ENCODE data around the gene TLR10. TPM values are rescaled to one million over a fixed set of nuclear protein-coding genes. Genes with fewer than 3 reads are reported as not detected.

TLR10 gene
- total and polyA plus RNA-seq, 2 experiments from 2014 or later: 0.14 TPM; not detected in 1

DNA sequence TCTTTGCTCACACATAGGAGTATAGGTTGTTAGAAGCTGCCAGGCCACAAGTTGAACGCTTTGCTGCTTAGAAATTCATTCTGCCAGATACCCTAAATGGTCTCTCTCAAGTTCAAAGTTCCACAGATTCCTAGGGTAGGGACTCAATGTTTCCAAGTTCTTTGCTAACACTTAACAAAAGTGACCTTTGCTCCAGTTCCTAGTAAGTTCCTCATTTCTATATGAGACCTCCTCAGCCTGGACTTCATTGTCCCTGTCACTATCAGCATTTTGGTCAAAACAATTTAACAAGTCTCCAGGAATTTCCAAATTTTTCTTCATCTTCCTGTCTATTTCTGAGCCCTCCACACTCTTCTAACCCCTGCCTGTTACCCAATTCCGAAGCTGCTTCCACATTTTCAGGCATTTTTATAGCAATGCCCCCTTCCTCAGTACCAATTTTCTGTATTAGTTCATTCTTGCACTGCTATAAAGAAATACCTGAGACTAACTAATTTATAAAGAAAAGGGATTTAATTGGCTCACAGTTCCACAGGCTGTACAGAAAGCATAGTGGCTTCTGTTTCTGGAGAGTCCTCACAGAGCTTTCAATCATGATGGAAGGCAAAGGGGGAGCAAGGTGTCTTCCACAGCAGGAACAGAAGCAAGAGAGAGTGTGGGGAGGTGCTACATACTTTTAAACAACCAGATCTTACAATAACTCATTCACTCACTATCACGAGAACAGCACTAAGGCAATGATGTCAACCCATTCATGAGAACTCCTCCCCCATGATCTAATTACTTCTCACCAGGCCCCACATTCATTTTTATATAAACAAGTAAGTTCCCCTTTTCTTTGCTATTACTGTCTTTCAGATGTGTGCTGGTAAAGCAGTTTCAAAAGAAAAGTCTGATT, 33.3 kb upstream of the TLR10 start:
- H3K36me3 ChIP-seq (ENCODE audit: insufficient read depth): no peaks in the 10 kb centered on the region
- DNase-seq (ENCODE audit: low spot score) (no peak), ATAC-seq (no peak)
- TF ChIP-seq JUNB (IDR thresholded peaks at IDR 0.05; ENCODE audit: unreplicated experiment): no peak
- no peak for TF ChIP-seq NANOG (IDR thresholded peaks at IDR 0.05; ENCODE audit: borderline replicate concordance)
- no peak for TF ChIP-seq CREB1 (CRISPR knock-in tag; IDR thresholded peaks at IDR 0.05; ENCODE audit: low read depth)
- TF ChIP-seq ZNF114 (CRISPR knock-in tag; IDR thresholded peaks at IDR 0.05): no peak
- TF ChIP-seq, protein P1, sequence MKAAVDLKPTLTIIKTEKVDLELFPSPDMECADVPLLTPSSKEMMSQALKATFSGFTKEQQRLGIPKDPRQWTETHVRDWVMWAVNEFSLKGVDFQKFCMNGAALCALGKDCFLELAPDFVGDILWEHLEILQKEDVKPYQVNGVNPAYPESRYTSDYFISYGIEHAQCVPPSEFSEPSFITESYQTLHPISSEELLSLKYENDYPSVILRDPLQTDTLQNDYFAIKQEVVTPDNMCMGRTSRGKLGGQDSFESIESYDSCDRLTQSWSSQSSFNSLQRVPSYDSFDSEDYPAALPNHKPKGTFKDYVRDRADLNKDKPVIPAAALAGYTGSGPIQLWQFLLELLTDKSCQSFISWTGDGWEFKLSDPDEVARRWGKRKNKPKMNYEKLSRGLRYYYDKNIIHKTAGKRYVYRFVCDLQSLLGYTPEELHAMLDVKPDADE (IDR thresholded peaks at IDR 0.05): no peak
- TF ChIP-seq STAT1 (IDR thresholded peaks at IDR 0.05; ENCODE audit: unreplicated experiment): no peak
- TF ChIP-seq, protein P2, sequence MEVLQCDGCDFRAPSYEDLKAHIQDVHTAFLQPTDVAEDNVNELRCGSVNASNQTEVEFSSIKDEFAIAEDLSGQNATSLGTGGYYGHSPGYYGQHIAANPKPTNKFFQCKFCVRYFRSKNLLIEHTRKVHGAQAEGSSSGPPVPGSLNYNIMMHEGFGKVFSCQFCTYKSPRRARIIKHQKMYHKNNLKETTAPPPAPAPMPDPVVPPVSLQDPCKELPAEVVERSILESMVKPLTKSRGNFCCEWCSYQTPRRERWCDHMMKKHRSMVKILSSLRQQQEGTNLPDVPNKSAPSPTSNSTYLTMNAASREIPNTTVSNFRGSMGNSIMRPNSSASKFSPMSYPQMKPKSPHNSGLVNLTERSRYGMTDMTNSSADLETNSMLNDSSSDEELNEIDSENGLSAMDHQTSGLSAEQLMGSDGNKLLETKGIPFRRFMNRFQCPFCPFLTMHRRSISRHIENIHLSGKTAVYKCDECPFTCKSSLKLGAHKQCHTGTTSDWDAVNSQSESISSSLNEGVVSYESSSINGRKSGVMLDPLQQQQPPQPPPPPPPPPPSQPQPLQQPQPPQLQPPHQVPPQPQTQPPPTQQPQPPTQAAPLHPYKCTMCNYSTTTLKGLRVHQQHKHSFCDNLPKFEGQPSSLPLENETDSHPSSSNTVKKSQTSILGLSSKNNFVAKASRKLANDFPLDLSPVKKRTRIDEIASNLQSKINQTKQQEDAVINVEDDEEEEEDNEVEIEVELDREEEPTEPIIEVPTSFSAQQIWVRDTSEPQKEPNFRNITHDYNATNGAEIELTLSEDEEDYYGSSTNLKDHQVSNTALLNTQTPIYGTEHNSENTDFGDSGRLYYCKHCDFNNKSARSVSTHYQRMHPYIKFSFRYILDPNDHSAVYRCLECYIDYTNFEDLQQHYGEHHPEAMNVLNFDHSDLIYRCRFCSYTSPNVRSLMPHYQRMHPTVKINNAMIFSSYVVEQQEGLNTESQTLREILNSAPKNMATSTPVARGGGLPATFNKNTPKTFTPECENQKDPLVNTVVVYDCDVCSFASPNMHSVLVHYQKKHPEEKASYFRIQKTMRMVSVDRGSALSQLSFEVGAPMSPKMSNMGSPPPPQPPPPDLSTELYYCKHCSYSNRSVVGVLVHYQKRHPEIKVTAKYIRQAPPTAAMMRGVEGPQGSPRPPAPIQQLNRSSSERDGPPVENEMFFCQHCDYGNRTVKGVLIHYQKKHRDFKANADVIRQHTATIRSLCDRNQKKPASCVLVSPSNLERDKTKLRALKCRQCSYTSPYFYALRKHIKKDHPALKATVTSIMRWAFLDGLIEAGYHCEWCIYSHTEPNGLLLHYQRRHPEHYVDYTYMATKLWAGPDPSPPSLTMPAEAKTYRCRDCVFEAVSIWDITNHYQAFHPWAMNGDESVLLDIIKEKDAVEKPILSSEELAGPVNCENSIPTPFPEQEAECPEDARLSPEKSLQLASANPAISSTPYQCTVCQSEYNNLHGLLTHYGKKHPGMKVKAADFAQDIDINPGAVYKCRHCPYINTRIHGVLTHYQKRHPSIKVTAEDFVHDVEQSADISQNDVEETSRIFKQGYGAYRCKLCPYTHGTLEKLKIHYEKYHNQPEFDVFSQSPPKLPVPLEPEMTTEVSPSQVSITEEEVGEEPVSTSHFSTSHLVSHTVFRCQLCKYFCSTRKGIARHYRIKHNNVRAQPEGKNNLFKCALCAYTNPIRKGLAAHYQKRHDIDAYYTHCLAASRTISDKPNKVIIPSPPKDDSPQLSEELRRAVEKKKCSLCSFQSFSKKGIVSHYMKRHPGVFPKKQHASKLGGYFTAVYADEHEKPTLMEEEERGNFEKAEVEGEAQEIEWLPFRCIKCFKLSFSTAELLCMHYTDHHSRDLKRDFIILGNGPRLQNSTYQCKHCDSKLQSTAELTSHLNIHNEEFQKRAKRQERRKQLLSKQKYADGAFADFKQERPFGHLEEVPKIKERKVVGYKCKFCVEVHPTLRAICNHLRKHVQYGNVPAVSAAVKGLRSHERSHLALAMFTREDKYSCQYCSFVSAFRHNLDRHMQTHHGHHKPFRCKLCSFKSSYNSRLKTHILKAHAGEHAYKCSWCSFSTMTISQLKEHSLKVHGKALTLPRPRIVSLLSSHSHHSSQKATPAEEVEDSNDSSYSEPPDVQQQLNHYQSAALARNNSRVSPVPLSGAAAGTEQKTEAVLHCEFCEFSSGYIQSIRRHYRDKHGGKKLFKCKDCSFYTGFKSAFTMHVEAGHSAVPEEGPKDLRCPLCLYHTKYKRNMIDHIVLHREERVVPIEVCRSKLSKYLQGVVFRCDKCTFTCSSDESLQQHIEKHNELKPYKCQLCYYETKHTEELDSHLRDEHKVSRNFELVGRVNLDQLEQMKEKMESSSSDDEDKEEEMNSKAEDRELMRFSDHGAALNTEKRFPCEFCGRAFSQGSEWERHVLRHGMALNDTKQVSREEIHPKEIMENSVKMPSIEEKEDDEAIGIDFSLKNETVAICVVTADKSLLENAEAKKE (CRISPR knock-in tag; IDR thresholded peaks at IDR 0.05): no peak
- H3K4me1 ChIP-seq (ENCODE audit: insufficient read depth): no peaks in the 10 kb centered on the region
- no peak overlapping the region for H3K4me3 ChIP-seq
- H3K79me2 ChIP-seq (replicated peaks; ENCODE audit: insufficient read depth): no peaks in the 10 kb centered on the region
- Mint-ChIP-seq H3K27ac (no peak overlapping the region), H3K36me3 (ENCODE audit: low read depth) (no peaks in the 10 kb centered on the region; the same call in 2 of the 3 replicates), H3K27me3 (ENCODE audit: insufficient read depth, low read depth, poor library complexity) (peaks cover 5% of the 10 kb centered on the region), H3K4me3 (no peak overlapping the region), H3K4me1 (no peaks in the 10 kb centered on the region), H3K9me3 (peaks cover 12% of the 10 kb centered on the region; the same call in 2 of the 3 replicates)
- H3K27me3 ChIP-seq (ENCODE audit: insufficient read depth): no peaks in the 10 kb centered on the region
- H3K27ac ChIP-seq (ENCODE audit: low read depth): no peak overlapping the region
- H2AFZ ChIP-seq: no peak overlapping the region
- H4K20me1 ChIP-seq (replicated peaks; ENCODE audit: insufficient read depth): no peaks in the 10 kb centered on the region
- H3K4me2 ChIP-seq: no peak overlapping the region
- H3K9me2 ChIP-seq (ENCODE audit: insufficient read depth): 0 out of 2 replicates have a peak, but pooled peaks cover 8% of the 10 kb centered on the region
- H3F3A ChIP-seq (replicated peaks; ENCODE audit: low read depth): no peaks in the 10 kb centered on the region
